ENCODE data around the gene ENAH.
A peak's percentile ranks its signal among the peaks of the same experiment; 100 is the strongest.

ENAH gene

DNA sequence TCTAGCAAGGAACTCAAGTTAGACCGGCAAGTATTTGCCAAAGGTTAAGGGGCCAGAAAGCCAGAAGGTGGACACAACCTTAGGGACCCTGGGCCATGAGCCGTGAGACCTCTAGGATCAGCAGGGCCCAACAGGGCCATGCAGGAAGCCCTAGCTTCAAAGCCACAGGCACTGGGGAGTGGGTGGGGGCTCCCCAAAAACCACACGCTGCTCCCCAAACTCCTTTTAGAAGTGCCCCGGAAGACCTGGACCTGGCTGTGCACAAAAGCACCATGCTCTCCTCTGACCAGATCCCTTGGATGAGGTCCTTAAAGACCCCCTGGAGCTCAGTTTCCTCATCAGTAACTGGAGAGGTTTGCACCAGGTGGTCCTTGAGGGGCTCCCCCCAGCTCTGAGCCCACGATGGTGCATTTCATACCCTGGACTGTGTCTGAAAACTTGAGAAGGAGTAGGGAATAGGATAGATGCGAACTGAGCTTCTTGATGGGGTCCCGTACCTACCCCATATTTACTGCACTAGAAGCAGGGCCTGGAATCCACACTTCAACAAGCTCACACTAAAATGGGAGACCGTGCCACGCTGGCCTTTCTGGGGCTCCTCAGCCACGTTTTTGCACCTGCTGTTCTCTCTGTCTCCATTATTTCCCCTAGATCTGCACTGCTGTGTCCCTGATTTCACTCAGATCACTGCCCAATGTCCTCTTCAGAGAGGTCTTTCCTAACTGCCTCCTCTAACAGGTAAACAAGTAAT lies 184.5 kb downstream of the ENAH start:
- TF ChIP-seq CTCF (IDR thresholded peaks at IDR 0.05; ENCODE audit: low read depth, low read length, missing control alignments): no peak
- peak overlapping the region; percentile 76 for H3K4me3 ChIP-seq (ENCODE audit: low read depth, low read length)

DNA sequence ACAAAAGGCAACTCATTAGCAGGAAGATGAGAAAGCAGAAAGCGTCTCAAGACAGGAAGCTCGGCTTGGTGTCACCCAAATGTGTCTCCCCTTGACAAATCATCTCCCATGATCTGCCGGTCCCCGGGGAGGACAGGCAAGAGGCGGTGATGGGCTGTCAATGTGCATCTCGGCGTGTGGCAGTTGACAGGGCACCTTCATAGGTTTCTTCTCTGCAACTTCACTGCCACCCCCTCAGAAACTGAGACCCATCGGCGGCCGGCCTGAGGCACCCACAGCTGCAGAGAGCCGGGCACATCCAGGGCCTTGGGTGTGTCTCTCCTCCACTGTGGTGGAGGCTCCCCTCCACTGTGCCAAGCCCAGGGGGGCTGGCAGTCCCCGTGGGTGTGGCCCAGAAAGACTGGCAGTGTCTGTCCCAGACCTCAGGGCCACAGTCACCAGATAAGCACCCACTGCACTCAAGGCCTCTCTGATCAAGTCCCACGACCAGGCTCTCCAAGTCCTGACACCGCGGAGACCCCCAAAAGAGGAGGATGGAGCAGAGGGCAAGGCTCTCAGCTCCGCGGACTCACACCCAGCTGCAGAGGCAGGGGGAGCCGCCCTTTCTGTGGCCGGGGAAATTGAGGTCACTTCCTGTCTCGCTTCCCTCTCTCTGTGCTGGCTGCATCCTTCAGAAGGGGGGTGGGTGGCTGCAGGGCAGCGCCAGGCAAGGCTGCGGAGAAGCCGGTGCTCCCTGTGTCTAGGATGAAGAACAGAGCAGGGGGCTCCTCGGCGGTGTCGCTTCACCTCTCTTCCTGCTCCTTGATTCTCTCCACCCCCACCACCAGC lies 185.5 kb downstream of the ENAH start:
- DNase-seq (ENCODE audit: low read depth): peak; percentile 89

More for the DNA sequence above, 184.5 kb downstream of the ENAH start:
- no peak for DNase-seq (ENCODE audit: low read depth)

GRCh38 chr1:225466848-225467192 lies 186.1 kb downstream of the ENAH start:
- peak overlapping the region; percentile 76; the same call in 1 of the 2 replicates for H3K4me3 ChIP-seq (ENCODE audit: low read depth, low read length)
- no peak for DNase-seq (ENCODE audit: low read depth)
- TF ChIP-seq CTCF (IDR thresholded peaks at IDR 0.05; ENCODE audit: low read depth, low read length, missing control alignments): no peak

More for the DNA sequence above, 185.5 kb downstream of the ENAH start:
- no peak for TF ChIP-seq CTCF (IDR thresholded peaks at IDR 0.05; ENCODE audit: low read depth, low read length, missing control alignments)
- peak overlapping the region; percentile 76 for H3K4me3 ChIP-seq (ENCODE audit: low read depth, low read length)

DNA sequence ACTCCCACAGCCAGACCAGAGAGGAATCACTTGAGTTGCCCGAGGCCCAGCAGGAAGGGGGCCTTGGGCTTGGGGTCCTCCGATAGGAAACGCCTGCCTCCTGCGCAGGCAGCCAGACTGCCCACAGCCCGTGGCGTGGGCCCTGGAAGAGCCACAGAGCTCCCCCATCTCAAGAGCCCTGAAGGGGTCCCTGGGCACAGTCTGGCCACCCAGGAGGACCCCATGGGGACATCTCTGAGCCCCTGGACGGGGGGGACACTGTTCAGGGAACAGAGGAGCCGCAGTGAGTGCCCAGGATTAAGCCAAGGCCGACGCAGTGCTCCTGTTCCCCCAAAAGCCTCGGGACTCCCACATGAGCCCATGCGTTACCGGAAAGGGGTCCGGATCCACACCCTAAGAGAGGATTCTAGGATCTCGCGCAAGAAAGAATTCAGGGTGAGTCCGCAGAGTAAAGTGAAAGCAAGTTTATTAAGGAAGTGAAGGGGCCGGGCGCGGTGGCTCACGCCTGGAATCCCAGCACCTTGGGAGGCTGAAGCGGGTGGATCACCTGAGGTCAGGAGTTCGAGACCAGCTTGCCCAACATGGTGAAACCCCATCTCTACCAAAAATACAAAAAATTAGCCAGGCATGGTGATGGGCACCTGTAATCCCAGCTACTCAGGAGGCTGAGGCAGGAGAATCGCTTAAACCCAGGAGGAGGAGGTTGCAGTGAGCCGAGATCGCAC lies 187.0 kb downstream of the ENAH start:
- H3K4me3 ChIP-seq (ENCODE audit: low read depth, low read length): no peak overlapping the region
- TF ChIP-seq CTCF (IDR thresholded peaks at IDR 0.05; ENCODE audit: low read depth, low read length, missing control alignments): no peak
- no peak for DNase-seq (ENCODE audit: low read depth)

DNA sequence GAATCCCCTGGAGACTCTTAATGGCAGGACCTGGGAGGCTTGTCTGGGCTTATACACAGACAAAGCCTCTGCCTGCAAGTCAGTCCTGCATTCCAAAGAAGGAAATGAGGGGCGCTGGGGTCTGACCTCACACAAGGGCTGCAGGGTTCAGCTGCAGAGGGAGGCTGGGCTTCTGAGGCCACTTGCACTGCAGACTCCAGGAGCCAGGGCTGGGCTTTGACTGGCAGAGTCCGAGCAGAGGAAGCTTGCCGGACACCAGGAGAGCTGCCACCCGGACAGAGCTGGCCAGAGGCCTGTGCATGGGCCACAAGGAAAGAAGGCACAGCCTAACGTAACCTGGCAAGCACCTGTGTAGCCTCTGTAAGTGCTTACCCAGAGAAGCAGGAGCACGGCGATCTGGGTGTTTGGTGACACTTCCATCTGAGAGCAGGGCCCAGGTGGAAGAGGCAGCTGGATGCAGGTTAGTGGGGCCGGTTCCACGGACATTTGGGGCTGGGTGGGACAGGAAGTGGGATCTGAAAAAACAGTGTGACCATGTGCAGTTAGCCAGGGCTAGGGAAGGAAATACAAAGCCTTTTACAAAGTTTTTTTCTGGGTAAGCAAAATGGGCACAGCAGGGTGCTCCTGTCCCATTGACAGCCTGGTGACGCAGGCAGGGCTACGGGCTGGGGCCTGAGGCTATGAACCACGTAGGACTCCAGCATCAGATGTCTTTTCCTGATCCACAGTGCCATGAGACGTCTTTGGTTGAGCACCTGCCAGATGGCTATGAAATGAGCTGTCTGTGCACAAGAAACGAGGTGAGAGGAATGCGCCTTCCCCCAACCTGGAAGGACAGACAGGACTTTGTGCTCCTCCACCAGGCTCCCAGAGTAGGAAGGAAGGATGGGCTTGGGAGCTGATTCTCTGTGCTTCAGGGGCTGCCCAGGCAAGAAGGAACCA lies 187.8 kb downstream of the ENAH start:
- no peak for TF ChIP-seq CTCF (IDR thresholded peaks at IDR 0.05; ENCODE audit: low read depth, low read length, missing control alignments)
- no peak overlapping the region for H3K4me3 ChIP-seq (ENCODE audit: low read depth, low read length)
- DNase-seq (ENCODE audit: low read depth): no peak

Data from GM12864 (cell line).